Measurements from ENCODE around the gene APOH. TPM values are rescaled to one million over a fixed set of nuclear protein-coding genes. Genes with fewer than 3 reads are reported as not detected.

Gene APOH, protein sequence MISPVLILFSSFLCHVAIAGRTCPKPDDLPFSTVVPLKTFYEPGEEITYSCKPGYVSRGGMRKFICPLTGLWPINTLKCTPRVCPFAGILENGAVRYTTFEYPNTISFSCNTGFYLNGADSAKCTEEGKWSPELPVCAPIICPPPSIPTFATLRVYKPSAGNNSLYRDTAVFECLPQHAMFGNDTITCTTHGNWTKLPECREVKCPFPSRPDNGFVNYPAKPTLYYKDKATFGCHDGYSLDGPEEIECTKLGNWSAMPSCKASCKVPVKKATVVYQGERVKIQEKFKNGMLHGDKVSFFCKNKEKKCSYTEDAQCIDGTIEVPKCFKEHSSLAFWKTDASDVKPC
- total RNA-seq, result not detected

DNA sequence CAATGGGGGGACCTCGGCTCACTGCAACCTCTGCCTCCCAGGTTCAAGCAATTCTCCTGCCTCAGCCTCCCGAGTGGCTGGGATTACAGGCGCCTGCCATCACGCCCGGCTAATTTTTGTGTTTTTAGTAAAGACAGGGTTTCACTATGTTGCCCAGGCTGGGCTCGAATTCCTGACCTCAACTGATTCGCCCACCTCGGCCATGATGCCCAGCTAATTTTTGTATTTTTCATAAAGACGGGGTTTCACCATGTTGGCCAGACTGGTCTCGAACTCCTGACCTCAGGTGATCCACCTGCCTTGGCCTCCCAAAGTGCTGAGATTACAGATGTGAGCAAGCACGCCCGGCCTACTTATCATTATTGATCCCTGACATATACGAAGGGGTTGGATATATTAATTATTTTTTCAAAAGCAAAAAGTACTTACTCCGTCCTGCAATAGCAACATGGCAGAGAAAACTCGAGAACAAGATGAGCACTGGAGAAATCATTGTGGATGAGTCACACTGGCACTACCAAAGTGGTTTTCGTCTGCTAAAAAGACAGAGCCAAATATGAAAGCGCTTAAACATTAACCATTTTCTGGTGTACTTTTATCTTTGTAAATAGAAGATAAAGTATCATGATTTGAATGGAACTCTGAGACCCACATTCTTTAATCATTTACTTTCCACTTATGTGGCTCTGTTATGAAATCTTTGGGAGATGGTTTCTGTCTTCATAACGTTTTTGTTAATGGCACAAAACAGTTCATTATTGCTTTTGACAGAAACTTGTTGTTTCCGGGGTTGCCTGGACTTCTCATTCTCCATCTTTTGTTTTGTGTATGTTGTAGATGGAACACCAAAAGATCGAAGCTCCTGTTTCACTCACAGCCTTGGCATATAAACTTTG lies at the start of gene APOH:
Gene APOH (minus strand): TSS at position 529 of the 896 bp plus-strand sequence. CDS start 36 bp downstream, at position 493.
- Histone ChIP-seq H3K4me1 (ENCODE audit: control insufficient read depth in 1 of 2, low read depth in 2 of 2) (no peaks in the 10 kb centered on the region), H3K27ac (no peak within 1 kb of the TSS), H3K27me3 (replicated peaks; ENCODE audit: insufficient read depth) (no peaks in the 10 kb centered on the region), H3K36me3 (no peaks in the 10 kb centered on the region), H3K9me3 (no peaks in the 10 kb centered on the region), H3K4me3 (no peak within 1 kb of the TSS)
- no peak for DNase-seq (ENCODE audit: low spot score)
- ATAC-seq (ENCODE audit: insufficient number of reproducible peaks, low FRiP score, low read depth), result no peak
- TF ChIP-seq, protein P1, sequence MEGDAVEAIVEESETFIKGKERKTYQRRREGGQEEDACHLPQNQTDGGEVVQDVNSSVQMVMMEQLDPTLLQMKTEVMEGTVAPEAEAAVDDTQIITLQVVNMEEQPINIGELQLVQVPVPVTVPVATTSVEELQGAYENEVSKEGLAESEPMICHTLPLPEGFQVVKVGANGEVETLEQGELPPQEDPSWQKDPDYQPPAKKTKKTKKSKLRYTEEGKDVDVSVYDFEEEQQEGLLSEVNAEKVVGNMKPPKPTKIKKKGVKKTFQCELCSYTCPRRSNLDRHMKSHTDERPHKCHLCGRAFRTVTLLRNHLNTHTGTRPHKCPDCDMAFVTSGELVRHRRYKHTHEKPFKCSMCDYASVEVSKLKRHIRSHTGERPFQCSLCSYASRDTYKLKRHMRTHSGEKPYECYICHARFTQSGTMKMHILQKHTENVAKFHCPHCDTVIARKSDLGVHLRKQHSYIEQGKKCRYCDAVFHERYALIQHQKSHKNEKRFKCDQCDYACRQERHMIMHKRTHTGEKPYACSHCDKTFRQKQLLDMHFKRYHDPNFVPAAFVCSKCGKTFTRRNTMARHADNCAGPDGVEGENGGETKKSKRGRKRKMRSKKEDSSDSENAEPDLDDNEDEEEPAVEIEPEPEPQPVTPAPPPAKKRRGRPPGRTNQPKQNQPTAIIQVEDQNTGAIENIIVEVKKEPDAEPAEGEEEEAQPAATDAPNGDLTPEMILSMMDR (IDR thresholded peaks at IDR 0.05), result no peak

DNA sequence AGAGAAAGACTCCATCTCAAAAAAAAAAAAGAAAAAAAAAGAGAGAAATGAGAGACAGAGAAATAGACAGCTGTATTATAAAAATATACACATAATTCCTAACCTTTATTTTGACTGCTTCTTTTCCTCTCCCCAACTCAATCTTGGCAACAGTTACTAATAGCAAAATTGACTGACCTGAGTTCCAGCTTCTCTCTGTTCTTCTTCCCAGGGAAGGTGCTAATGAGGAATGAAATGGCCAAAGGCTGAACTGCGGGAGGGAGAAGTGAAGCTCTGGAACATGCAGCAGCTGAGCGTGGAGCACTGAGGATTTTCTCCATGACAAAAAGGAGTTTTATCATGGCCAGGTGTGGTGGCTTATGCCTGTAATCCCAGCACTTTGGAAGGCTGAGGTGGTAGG lies 48.0 kb upstream of the APOH start:
- Histone ChIP-seq H3K27ac (no peak overlapping the region), H3K36me3 (no peaks in the 10 kb centered on the region), H3K4me1 (ENCODE audit: control insufficient read depth in 1 of 2, low read depth in 2 of 2) (peaks cover 0 to 25% of the 10 kb centered on the region in 2 donors), H3K27me3 (replicated peaks; ENCODE audit: insufficient read depth) (no peaks in the 10 kb centered on the region), H3K4me3 (no peak overlapping the region), H3K9me3 (no peaks in the 10 kb centered on the region)
- no peak for DNase-seq (ENCODE audit: low spot score)
- ATAC-seq (ENCODE audit: insufficient number of reproducible peaks, low FRiP score, low read depth), result no peak
- TF ChIP-seq, protein P1 (IDR thresholded peaks at IDR 0.05), result no peak

DNA sequence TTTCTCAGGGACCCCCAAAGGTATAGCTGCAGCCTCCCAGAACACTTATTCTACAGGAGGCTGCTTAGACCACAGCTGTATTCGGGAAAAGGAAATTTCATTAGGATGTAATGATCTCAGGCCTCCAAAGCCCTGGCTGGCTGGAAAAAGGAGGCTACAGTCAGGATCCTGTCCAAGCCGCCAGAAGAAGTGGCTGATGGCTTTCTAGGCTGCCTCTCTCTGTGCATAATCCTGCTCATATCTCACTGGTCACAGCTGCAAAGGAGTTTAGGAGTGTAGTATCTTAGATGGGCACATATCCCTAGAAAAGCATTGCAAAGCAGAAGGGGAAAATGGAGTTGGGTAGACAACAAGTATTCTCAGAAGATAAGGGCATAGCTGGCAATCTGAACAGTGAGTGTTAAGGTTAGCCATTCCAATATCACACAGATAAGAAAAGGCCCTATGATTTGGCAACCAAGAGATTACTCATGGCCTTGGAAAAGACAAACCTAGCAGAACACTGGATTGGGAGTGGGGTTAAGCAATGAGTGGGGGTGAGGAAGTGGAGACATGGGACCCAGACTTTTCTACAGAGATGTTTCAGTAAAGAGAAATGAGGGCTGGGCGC lies 47.2 kb upstream of the APOH start:
- Histone ChIP-seq H3K9me3 (no peaks in the 10 kb centered on the region), H3K4me3 (no peak overlapping the region), H3K4me1 (ENCODE audit: control insufficient read depth in 1 of 2, low read depth in 2 of 2) (peaks cover 0 to 25% of the 10 kb centered on the region in 2 donors), H3K27me3 (replicated peaks; ENCODE audit: insufficient read depth) (no peaks in the 10 kb centered on the region), H3K36me3 (no peaks in the 10 kb centered on the region), H3K27ac (no peak overlapping the region)
- DNase-seq (ENCODE audit: low spot score) (no peak), ATAC-seq (ENCODE audit: insufficient number of reproducible peaks, low FRiP score, low read depth) (no peak)
- TF ChIP-seq, protein P1 (IDR thresholded peaks at IDR 0.05), result no peak

DNA sequence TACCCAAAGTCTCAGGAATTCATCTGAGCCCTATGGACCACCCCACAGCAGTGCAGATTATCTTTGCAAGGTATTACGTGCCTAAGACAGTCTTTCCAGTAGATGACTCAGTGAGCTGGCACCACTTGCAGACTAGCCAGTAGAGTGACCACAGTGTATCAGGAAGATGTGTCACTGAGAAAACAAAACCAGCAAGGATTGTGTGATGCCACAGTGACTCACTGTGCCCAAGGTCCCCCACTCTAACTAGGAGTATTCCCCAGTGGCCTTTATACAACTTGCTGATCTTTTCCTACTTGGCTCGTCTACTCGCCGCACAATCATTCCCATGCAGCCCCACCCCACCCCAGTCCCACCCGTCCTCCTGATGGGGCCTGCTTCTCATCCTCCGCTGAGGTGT lies 46.4 kb upstream of the APOH start:
- H3K27ac ChIP-seq, result no peak overlapping the region
- ATAC-seq (ENCODE audit: insufficient number of reproducible peaks, low FRiP score, low read depth) (peak; percentile 63), DNase-seq (ENCODE audit: low spot score) (peak; percentile 72)
- H3K27me3 ChIP-seq (replicated peaks; ENCODE audit: insufficient read depth), result no peaks in the 10 kb centered on the region
- H3K36me3 ChIP-seq, result no peaks in the 10 kb centered on the region
- H3K9me3 ChIP-seq, result no peaks in the 10 kb centered on the region
- H3K4me1 ChIP-seq (ENCODE audit: control insufficient read depth in 1 of 2, low read depth in 2 of 2), result peaks cover 0 to 25% of the 10 kb centered on the region in 2 donors
- TF ChIP-seq, protein P1 (IDR thresholded peaks at IDR 0.05), result no peak
- H3K4me3 ChIP-seq, result no peak overlapping the region

DNA sequence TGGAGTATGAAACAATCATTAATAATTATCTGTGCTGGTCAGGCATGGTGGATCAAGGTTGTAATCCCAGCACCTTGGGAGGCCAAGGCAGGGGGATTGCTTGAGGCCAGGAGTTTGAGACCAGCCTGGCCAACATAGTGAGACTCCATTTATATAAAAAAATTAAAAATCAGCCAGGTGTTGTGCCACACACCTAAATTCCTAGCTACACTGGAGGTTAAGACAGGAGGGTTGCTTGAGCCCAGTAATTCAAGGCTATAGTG lies 44.3 kb upstream of the APOH start:
- Histone ChIP-seq H3K4me3 (no peak overlapping the region), H3K36me3 (no peaks in the 10 kb centered on the region), H3K27ac (no peak overlapping the region), H3K4me1 (ENCODE audit: control insufficient read depth in 1 of 2, low read depth in 2 of 2) (peaks cover 0 to 25% of the 10 kb centered on the region in 2 donors), H3K27me3 (replicated peaks; ENCODE audit: insufficient read depth) (no peaks in the 10 kb centered on the region), H3K9me3 (no peaks in the 10 kb centered on the region)
- DNase-seq (ENCODE audit: low spot score), result no peak
- no peak for ATAC-seq (ENCODE audit: insufficient number of reproducible peaks, low FRiP score, low read depth)
- TF ChIP-seq, protein P1 (IDR thresholded peaks at IDR 0.05), result no peak

All from thoracic aorta (tissue), 2 donors.